GM12878 (cell line): ENCODE results near the gene GJA10.

Experiments
- CTCF ChIP-seq, 3 experiments: IDR thresholded peaks in 2 of 3; conservative IDR thresholded peaks in 1 of 3; 2 replicates each; pipeline ENCODE4 v1.5.1; 2011; ENCODE audit warnings: low read depth in 3 of 3, low read length in 3 of 3, mild to moderate bottlenecking in 3 of 3, control low read depth in 2 of 3, moderate library complexity in 2 of 3, inconsistent platforms in 1 of 3, mixed read lengths in 1 of 3; ENCODE audit not compliant: control insufficient read depth in 2 of 3, insufficient read depth in 1 of 3; ENCODE audit errors: extremely low read depth in 1 of 3
- POLR2A ChIP-seq: IDR thresholded peaks from 2 replicates; pipeline ENCODE4 v1.6.1; 2011; ENCODE audit warnings: low read depth, mild to moderate bottlenecking, low read length

GRCh38 chr6:89927791-89928550 is 33.7 kb downstream of the GJA10 start:
- TF ChIP-seq CTCF (IDR thresholded peaks at IDR 0.05 in 2 of 3, conservative IDR thresholded peaks at IDR 0.05 in 1 of 3; ENCODE audit: control insufficient read depth in 2 of 3, extremely low read depth in 1 of 3, insufficient read depth in 1 of 3, low read depth in 3 of 3, low read length in 3 of 3) = no peak
- no peak for TF ChIP-seq POLR2A
